Activated naive CD8-positive, alpha-beta T cell treated with anti-CD3 and anti-CD28 coated beads, Interleukin-2, amount 10 ng/mL, durations not matched to agents 7 days and 5 days (primary cell): ENCODE data around the gene SLC13A1. TPM values are rescaled to one million over a fixed set of nuclear protein-coding genes. Genes with fewer than 3 reads are reported as not detected.
"Not testable (repeated sequence)": the region's sequence is repeated elsewhere in the genome, so short reads cannot be mapped to it uniquely, and the experiment has no call there.

Experiments used
- ATAC-seq: fragments of 150-1000 bp; cut with Tn5 transposase; one replicate; pipeline ENCODE4 v1.10.0; 2021; ENCODE audit warnings: low read depth, moderate library complexity
- POLR2A ChIA-PET: fragments of 350-600 bp; sonication (Branson Sonifier 250); formaldehyde crosslinking; loops from one replicate; lab custom pipeline; 2021; ENCODE audit warnings: antibody characterized with exemption; lab: Charles Lee
- DNase-seq: peaks from one replicate; pipeline ENCODE4 v3.0.0; 2021
- H3K27ac Mint-ChIP-seq: one replicate; pipeline ENCODE4 v1.8.0; 2022; ENCODE audit warnings: mild to moderate bottlenecking, mixed read lengths
- H3K27me3 Mint-ChIP-seq: one replicate; pipeline ENCODE4 v1.8.0; 2022; ENCODE audit warnings: mild to moderate bottlenecking, moderate library complexity, mixed read lengths
- H3K36me3 Mint-ChIP-seq: one replicate; pipeline ENCODE4 v1.8.0; 2021; ENCODE audit warnings: mild to moderate bottlenecking, mixed read lengths
- H3K4me1 Mint-ChIP-seq: one replicate; pipeline ENCODE4 v1.8.0; 2021; ENCODE audit warnings: mixed read lengths
- H3K4me3 Mint-ChIP-seq: one replicate; pipeline ENCODE4 v1.8.0; 2022; ENCODE audit warnings: mild to moderate bottlenecking, moderate library complexity, mixed read lengths
- H3K9me3 Mint-ChIP-seq: one replicate; pipeline ENCODE4 v1.8.0; 2021; ENCODE audit warnings: mixed read lengths
- total RNA-seq, 2 experiments: library from RNA; stranded (reverse); gene quantifications; one replicate each; pipeline ENCODE4 v1.2.3, GENCODE V29; 2021

Gene SLC13A1
- not detected for total RNA-seq

DNA sequence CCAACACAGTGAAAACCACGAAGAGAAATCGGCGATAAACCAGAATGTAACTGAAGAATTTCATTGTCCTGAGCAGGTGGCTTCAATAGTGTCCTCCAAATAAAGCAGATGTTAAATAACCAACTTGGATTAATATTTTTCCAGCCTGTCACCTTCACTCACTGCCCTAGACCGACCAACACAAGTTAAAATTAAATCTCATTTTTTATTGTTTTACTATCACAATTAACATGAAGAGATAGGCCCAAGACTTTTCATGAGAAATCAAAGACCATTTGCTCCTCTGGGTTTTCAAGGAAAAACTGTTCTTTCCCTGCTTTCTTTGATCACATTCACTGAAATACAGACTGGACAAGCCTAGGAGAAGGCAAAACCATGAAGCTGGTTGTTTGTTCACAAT is at the start of gene SLC13A1:
Gene SLC13A1, minus strand, starts transcription at position 87 of the 400 bp plus-strand sequence. Its CDS starts 23 bp downstream, at position 64.
- H3K4me1 Mint-ChIP-seq = no peaks in the 10 kb centered on the region
- ATAC-seq (no peak), DNase-seq (no peak)
- no peaks in the 10 kb centered on the region for H3K27me3 Mint-ChIP-seq
- no peaks in the 10 kb centered on the region for H3K9me3 Mint-ChIP-seq
- no peaks in the 10 kb centered on the region for H3K36me3 Mint-ChIP-seq
- H3K4me3 Mint-ChIP-seq = no peak within 1 kb of the TSS
- no peak within 1 kb of the TSS for H3K27ac Mint-ChIP-seq
- POLR2A ChIA-PET = no interaction called here

DNA sequence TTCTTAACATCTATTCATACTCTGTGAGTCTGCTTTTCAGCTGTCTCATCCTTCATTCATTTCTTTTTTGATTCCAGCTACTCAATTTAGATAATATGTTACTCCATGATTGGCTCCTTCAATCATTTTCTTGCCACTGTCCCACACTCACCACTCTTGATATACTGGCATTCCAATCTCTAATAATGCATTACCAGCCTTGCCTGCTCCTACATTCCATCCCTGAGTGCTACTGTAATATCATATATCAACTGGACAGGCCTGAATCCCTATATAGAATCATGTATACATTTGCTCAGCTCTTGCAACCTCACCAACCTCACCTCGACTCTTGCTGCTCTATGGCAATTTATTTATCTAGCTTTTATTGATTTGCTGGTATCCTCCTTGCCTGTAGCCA is 45.0 kb upstream of the SLC13A1 start:
- POLR2A ChIA-PET = no interaction called here
- Mint-ChIP-seq H3K4me3 (no peak overlapping the region), H3K4me1 (no peaks in the 10 kb centered on the region), H3K27ac (no peak overlapping the region), H3K27me3 (no peaks in the 10 kb centered on the region), H3K36me3 (no peaks in the 10 kb centered on the region), H3K9me3 (no peaks in the 10 kb centered on the region)
- DNase-seq = no peak
- no peak for ATAC-seq

GRCh38 chr7:123242467-123243092 is 42.8 kb upstream of the SLC13A1 start:
- H3K36me3 Mint-ChIP-seq = no peaks in the 10 kb centered on the region
- POLR2A ChIA-PET = no interaction called here
- no peak for DNase-seq
- ATAC-seq = no peak
- H3K4me3 Mint-ChIP-seq = no peak overlapping the region
- H3K4me1 Mint-ChIP-seq = no peaks in the 10 kb centered on the region
- H3K27ac Mint-ChIP-seq = no peak overlapping the region
- no peaks in the 10 kb centered on the region for H3K9me3 Mint-ChIP-seq
- no peaks in the 10 kb centered on the region for H3K27me3 Mint-ChIP-seq

GRCh38 chr7:123241809-123242208 is 42.0 kb upstream of the SLC13A1 start:
- Mint-ChIP-seq H3K27me3 (no peaks in the 10 kb centered on the region), H3K36me3 (no peaks in the 10 kb centered on the region), H3K4me1 (no peaks in the 10 kb centered on the region), H3K9me3 (no peaks in the 10 kb centered on the region), H3K4me3 (no peak overlapping the region), H3K27ac (no peak overlapping the region)
- no peak for DNase-seq
- no peak for ATAC-seq
- POLR2A ChIA-PET = no interaction called here

- POLR2A ChIA-PET = no interaction called here
- no peak overlapping the region for H3K4me3 Mint-ChIP-seq
- H3K4me1 Mint-ChIP-seq = no peaks in the 10 kb centered on the region
- no peak for ATAC-seq
- H3K9me3 Mint-ChIP-seq = peaks cover 2% of the 10 kb centered on the region
- DNase-seq = no peak
- H3K27ac Mint-ChIP-seq = no peak overlapping the region
- H3K36me3 Mint-ChIP-seq = no peaks in the 10 kb centered on the region
- no peaks in the 10 kb centered on the region for H3K27me3 Mint-ChIP-seq
These were observed 31.5 kb upstream of the SLC13A1 start for GRCh38 chr7:123231021-123232000.

- H3K4me3 Mint-ChIP-seq = no peak overlapping the region
- no peak for DNase-seq
- no peak overlapping the region for H3K27ac Mint-ChIP-seq
- H3K9me3 Mint-ChIP-seq = peaks cover 2% of the 10 kb centered on the region
- no peaks in the 10 kb centered on the region for H3K27me3 Mint-ChIP-seq
- H3K36me3 Mint-ChIP-seq = no peaks in the 10 kb centered on the region
- POLR2A ChIA-PET = no interaction called here
- no peaks in the 10 kb centered on the region for H3K4me1 Mint-ChIP-seq
- no peak for ATAC-seq
These were observed 30.8 kb upstream of the SLC13A1 start for GRCh38 chr7:123230603-123231002.

DNA sequence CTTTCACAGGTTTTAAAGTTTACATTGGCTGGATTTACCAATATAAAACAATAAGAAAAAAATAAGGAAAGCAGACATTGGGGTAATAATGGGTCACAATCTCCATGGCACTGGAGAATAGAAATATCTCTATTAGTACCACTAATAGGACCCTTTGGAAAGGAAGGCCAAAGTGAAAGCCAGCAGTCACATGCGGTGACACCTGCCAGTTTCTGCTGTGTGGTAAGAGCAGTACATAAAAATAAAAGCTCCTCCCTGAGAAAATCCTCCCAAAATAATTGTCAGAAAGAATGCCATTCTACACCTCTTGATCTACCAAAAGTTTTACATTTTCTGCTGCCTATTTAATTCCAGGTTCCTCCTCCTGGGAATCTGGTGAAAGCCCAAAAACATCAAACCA is 30.4 kb upstream of the SLC13A1 start:
- Mint-ChIP-seq H3K4me1 (no peaks in the 10 kb centered on the region), H3K36me3 (no peaks in the 10 kb centered on the region), H3K27me3 (no peaks in the 10 kb centered on the region), H3K9me3 (peaks cover 2% of the 10 kb centered on the region), H3K4me3 (no peak overlapping the region), H3K27ac (no peak overlapping the region)
- ATAC-seq = no peak
- DNase-seq = no peak
- POLR2A ChIA-PET = no interaction called here

DNA sequence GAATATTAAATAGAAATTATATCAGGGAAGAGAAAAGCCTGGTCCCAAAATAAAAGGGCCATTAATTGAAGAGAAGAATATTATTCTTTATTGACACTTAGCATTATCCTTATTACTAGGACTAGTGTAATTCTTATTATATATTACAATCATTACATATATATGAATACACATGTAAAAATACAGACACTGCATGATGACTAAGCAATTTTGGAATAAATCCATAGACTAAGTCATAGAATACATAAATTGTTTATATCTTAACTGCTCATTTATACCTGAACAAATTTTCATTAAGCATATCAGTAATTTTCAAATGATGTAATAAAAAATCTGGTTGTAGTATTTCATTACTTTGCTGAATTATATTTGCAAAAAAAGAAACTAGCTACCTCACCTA is 29.7 kb upstream of the SLC13A1 start:
- no peak for DNase-seq
- H3K9me3 Mint-ChIP-seq = peaks cover 2% of the 10 kb centered on the region
- no peaks in the 10 kb centered on the region for H3K36me3 Mint-ChIP-seq
- no peak for ATAC-seq
- no peaks in the 10 kb centered on the region for H3K27me3 Mint-ChIP-seq
- no peaks in the 10 kb centered on the region for H3K4me1 Mint-ChIP-seq
- POLR2A ChIA-PET = no interaction called here
- H3K4me3 Mint-ChIP-seq = no peak overlapping the region
- H3K27ac Mint-ChIP-seq = no peak overlapping the region

DNA sequence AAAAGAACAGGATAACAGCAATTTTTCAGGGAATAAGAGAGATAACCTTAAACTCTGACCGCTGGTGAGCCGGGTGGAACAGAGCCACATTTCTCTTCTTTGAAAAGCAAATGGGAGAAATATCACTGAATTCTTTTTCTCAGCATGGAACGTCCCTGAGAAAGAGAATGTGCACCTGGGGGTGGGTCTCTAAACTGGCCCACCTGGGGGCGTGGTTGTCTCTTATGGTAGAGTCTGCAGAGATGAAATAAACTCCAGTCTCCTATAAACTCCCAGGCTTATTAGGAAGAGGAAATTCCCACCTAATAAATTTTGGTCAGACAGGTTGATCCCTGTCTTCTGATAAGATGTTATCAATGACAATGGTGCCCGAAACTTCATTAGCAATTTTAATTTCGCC is 27.9 kb upstream of the SLC13A1 start:
- H3K4me3 Mint-ChIP-seq, H3K27ac Mint-ChIP-seq, H3K9me3 Mint-ChIP-seq, DNase-seq, ATAC-seq, H3K36me3 Mint-ChIP-seq, H3K27me3 Mint-ChIP-seq, POLR2A ChIA-PET, H3K4me1 Mint-ChIP-seq: not testable (repeated sequence)

GRCh38 chr7:123220396-123220795 is 20.6 kb upstream of the SLC13A1 start:
- Mint-ChIP-seq H3K9me3 (peaks cover 4% of the 10 kb centered on the region), H3K4me3 (no peak overlapping the region), H3K36me3 (no peaks in the 10 kb centered on the region), H3K27me3 (no peaks in the 10 kb centered on the region), H3K4me1 (no peaks in the 10 kb centered on the region), H3K27ac (no peak overlapping the region)
- POLR2A ChIA-PET = no interaction called here
- no peak for DNase-seq
- ATAC-seq = no peak

GRCh38 chr7:123218866-123219265 is 19.1 kb upstream of the SLC13A1 start:
- H3K27me3 Mint-ChIP-seq = no peaks in the 10 kb centered on the region
- no peak overlapping the region for H3K27ac Mint-ChIP-seq
- H3K9me3 Mint-ChIP-seq = peaks cover 7% of the 10 kb centered on the region

DNA sequence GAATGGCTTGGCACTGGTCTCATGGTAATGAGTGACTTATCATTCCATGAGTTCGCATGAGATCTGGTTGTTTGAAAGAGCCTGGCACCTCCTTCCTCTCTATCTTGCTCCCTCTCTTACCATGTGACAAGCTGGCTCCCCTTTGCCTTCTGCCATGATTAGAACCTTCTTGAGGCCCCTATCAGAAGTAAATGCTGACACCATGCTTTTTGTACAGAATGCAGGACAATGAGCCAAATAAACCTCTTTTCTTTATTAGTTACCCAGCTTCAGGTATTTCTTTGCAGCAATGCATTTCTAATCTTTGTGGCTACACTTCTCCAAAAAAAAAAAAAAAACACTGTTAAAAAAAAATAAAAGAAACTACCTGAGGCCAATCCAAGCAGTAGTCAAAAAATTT is 17.1 kb upstream of the SLC13A1 start:
- no peaks in the 10 kb centered on the region for H3K36me3 Mint-ChIP-seq
- no peaks in the 10 kb centered on the region for H3K4me1 Mint-ChIP-seq
- POLR2A ChIA-PET = no interaction called here
- no peaks in the 10 kb centered on the region for H3K27me3 Mint-ChIP-seq
- peaks cover 7% of the 10 kb centered on the region for H3K9me3 Mint-ChIP-seq
- DNase-seq = no peak
- H3K4me3 Mint-ChIP-seq = no peak overlapping the region
- H3K27ac Mint-ChIP-seq = no peak overlapping the region
- ATAC-seq = no peak

More at GRCh38 chr7:123218866-123219265, 19.1 kb upstream of the SLC13A1 start:
- H3K4me3 Mint-ChIP-seq = no peak overlapping the region
- POLR2A ChIA-PET = no interaction called here
- DNase-seq (no peak), ATAC-seq (no peak)
- no peaks in the 10 kb centered on the region for H3K36me3 Mint-ChIP-seq
- H3K4me1 Mint-ChIP-seq = no peaks in the 10 kb centered on the region

DNA sequence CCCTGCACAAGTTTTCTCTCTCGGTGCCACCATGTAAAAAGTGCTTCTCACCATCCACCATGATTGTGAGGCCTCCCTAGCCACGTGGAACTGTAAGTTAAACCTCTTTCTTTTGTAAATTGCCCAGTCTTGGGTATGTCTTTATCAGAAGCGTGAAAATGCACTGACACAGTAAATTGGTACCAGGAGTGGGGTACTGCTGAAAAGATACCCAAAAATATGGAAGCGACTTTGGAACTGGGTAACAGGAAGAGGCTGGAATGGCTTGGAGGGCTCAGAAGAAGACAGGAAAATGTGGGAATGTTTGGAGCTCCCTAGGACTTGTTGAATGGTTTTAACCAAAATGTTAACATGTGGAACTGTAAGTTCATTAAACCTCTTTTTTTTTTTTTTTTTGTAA is 15.6 kb upstream of the SLC13A1 start:
- H3K4me1 Mint-ChIP-seq = no peaks in the 10 kb centered on the region
- no peaks in the 10 kb centered on the region for H3K27me3 Mint-ChIP-seq
- ATAC-seq = no peak

DNA sequence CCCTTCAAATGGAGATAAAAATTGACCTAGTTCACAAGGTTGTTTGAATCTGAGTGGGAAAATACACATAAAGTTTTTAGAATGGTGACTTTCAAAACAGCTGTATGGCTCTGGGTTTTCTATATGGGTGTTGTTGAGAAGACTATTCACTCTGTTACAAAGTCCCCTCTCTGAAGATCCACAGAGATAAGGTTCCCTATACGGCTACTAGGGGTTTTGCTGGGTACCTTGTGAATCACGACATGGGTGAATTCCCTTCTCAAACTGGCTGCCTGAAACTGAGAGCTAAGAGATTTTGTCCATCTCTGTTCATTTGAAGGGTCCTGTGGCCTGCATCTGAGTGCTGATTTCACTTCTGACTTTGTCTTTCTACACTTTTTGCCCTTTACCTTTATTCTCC is 11.8 kb upstream of the SLC13A1 start:
- peaks cover 5% of the 10 kb centered on the region for H3K9me3 Mint-ChIP-seq
- no peaks in the 10 kb centered on the region for H3K36me3 Mint-ChIP-seq
- DNase-seq = no peak
- no peak overlapping the region for H3K4me3 Mint-ChIP-seq
- H3K4me1 Mint-ChIP-seq = no peaks in the 10 kb centered on the region
- no peaks in the 10 kb centered on the region for H3K27me3 Mint-ChIP-seq
- no peak overlapping the region for H3K27ac Mint-ChIP-seq
- POLR2A ChIA-PET = no interaction called here
- ATAC-seq = no peak

More for the DNA sequence above, 15.6 kb upstream of the SLC13A1 start:
- DNase-seq = no peak
- Mint-ChIP-seq H3K27ac (no peak overlapping the region), H3K36me3 (no peaks in the 10 kb centered on the region), H3K4me3 (no peak overlapping the region), H3K9me3 (peaks cover 7% of the 10 kb centered on the region)
- POLR2A ChIA-PET = no interaction called here
